Measurements from ENCODE around the gene IREB2.

DNA sequence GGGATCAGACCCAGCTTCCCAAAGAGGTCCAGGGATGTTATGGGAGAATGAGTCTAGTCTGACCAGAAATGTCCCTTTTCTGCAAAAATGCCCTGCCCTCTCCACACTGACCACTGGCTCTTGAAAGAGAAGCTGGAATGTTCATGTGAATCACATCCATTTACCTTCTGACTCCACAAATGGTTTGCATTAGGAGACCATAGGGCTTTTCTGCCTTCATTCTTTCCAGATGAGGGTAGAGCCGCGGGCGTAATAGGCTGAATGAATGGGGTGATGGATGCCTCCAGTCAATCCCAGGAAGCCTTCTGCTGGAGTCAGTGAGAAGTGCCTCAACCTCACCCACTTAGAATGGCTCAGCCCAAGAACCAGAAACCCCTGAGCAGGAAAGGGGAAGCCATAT is 47.2 kb upstream of the IREB2 start:
- TF ChIP-seq, protein P1, sequence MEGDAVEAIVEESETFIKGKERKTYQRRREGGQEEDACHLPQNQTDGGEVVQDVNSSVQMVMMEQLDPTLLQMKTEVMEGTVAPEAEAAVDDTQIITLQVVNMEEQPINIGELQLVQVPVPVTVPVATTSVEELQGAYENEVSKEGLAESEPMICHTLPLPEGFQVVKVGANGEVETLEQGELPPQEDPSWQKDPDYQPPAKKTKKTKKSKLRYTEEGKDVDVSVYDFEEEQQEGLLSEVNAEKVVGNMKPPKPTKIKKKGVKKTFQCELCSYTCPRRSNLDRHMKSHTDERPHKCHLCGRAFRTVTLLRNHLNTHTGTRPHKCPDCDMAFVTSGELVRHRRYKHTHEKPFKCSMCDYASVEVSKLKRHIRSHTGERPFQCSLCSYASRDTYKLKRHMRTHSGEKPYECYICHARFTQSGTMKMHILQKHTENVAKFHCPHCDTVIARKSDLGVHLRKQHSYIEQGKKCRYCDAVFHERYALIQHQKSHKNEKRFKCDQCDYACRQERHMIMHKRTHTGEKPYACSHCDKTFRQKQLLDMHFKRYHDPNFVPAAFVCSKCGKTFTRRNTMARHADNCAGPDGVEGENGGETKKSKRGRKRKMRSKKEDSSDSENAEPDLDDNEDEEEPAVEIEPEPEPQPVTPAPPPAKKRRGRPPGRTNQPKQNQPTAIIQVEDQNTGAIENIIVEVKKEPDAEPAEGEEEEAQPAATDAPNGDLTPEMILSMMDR (IDR thresholded peaks at IDR 0.05), result no peak
- TF ChIP-seq POLR2A (IDR thresholded peaks at IDR 0.05), result no peak
